NAMALWA (cell line): ENCODE results near the gene DPP4.
"Not testable (repeated sequence)": the region's sequence is repeated elsewhere in the genome, so short reads cannot be mapped to it uniquely, and the experiment has no call there.

Experiments used
- DNase-seq: peaks from one replicate; pipeline ENCODE4 v3.0.0-alpha.2; 2015; ENCODE audit warnings: low spot score

DPP4 gene

GRCh38 chr2:162057426-162057825 lies 16.6 kb downstream of the DPP4 start:
- DNase-seq = no peak

DNA sequence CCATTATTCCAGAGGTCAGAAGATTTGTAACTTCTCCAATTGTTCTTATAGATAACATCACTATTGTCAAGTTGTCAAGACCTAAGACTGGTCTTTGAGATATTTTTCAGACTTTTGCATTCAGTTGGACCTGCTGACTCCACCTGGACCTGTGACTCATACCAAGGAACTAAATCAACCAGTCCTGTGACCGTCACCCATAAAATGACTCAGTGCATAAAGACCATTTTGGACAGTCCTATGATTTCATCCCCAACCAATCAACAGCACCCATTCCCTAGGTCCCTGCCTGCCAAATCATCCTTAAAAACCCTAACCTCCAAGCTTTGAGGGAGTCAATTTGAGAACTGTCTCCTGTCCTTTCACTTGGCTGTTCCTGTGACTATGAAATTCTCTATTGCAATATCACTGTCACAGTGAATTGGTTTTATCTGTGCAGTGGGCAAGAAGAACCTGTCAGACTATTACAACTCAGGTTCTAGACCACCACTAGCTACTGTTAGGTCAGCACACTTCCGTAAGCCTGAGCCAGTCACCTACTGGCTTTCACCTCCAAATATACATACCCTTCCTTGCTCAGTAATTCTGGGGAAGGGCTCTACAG lies 17.1 kb downstream of the DPP4 start:
- DNase-seq = no peak

GRCh38 chr2:162053808-162054155 lies 20.2 kb downstream of the DPP4 start:
- no peak for DNase-seq

- no peak for DNase-seq
Observed at GRCh38 chr2:162053066-162053807, 20.8 kb downstream of the DPP4 start.

DNA sequence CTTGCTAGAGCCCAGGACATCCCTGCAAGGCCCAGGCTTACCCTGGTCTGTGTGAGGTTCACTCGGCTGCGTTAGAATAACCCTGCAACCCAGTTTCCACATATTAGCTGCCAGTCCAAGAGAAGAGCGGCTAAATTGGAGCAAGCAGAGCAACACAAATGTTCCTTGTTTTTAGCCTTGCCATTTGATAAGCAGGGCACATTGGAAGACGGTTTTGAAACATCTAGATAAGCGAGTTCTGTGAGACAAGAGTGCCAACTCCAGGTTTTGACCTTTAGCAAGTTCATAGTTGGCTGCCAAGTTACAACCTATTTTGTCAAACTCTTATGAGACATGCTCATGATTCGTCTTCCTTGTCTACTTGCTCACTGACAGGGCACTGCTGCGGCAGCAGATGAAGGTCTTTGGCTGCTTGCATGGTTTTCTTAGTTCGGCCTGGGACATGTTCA lies 23.5 kb downstream of the DPP4 start:
- DNase-seq = no peak

DNA sequence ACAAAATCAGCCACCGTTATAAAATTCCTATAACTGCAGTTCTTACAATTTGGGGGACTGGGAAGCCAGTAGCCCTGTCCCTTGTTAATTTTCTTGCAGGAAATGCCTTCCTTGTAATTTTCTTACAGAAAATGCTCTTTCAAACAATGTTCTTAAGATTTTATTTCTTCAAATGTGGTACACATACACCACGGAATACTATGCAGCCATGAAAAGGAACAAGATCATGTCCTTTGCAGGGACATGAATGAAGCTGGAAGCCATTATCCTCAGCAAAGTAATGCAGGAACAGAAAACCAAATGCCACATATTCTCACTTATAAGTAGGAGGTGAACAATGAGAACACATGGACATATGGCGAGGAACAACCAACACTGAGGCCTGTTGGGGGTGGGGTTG lies 24.9 kb downstream of the DPP4 start:
- not testable (repeated sequence) for DNase-seq

GRCh38 chr2:162044586-162044985 lies 29.4 kb downstream of the DPP4 start:
- no peak for DNase-seq

GRCh38 chr2:162043132-162043531 lies 30.9 kb downstream of the DPP4 start:
- DNase-seq = no peak

DNA sequence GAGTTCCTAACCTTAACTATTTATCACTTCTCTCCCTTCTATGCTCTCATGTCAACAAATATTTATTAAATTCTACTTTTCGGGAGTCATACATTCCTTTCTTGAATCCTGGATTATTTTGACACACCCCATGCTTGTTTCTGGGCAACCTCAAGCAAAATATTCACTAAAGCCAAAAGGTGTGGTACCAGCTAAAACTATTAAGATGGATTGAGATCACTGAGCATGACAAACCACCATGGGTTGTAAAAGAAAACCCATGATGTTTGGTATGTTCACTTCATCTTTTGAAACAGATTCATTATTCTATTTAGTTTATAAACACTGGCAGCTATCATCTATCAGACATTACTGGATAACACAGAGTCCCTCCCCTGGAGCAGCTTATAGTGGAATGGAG lies 32.5 kb downstream of the DPP4 start:
- DNase-seq = no peak

GRCh38 chr2:162038725-162039124 lies 35.3 kb downstream of the DPP4 start:
- no peak for DNase-seq

GRCh38 chr2:162037886-162038285 lies 36.1 kb downstream of the DPP4 start:
- DNase-seq = no peak

GRCh38 chr2:162037028-162037795 lies 36.8 kb downstream of the DPP4 start:
- DNase-seq = no peak

- no peak for DNase-seq
Observed at GRCh38 chr2:162035981-162036380, 38.0 kb downstream of the DPP4 start.

DNA sequence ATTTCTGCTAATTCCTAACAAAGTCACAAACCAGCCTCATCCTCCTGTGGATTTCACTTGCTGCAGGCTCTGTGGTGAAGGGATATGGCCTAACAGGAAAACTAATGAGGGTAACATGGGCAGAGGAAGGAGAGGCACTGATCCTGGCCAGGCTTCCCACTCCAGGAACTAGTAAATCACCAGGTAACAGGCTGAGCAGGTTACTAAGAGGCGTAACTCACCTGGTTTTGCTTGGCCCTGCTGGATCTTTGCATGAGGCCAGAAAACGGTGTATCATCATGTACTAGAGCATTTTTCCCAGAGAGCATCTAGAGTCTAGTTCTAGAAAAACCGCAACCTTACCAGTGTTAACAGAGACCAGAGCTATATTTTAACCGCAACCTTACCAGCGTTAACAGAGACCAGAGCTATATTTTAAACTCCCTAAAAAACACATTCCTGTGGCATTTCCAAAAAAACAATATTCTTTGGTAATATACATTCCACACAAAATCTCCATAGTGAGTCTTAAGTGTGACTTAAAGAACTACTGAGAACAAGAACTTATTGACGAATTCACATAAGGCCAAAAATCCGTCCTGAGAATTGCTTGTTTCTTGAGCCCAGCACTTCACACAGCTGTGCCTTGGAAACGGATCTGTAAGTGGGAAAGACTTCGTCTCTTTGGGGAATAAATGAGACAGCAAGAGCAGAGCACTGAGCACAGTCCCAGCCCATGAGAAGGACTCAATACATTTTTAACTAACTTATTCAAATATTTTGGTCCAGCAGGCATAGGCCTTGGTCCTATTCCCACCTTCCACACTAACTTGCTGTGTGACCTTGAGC lies 43.4 kb downstream of the DPP4 start:
- DNase-seq = no peak

DNA sequence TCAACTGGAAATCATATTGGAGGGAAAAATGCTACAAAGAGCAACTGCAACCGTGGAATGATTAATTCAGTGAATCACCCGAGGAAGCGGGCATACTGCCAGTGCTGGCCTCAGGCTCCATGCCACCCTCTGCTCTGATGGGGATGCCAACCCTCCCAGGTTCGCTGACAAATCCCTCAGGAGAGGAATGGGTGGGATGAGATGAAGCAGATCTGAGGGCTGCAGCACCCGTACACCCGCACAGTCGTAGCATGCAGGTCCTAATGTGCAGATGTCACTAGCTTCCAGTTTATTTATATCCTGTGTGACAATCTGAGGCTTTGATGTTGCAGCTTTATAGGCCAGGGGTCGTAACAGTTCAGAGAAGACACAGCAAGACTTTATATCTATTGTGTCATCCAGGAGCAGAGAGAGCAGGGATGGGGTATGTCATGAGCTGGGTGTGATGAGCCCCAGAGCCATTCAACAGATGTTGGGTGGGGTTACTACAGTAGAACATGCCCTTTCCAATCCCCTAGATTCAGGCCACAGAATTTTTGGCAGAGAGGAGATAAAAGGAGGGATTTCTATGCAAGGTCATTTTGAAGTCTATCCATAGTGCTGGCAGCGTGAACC lies 44.6 kb downstream of the DPP4 start:
- DNase-seq = no peak

DNA sequence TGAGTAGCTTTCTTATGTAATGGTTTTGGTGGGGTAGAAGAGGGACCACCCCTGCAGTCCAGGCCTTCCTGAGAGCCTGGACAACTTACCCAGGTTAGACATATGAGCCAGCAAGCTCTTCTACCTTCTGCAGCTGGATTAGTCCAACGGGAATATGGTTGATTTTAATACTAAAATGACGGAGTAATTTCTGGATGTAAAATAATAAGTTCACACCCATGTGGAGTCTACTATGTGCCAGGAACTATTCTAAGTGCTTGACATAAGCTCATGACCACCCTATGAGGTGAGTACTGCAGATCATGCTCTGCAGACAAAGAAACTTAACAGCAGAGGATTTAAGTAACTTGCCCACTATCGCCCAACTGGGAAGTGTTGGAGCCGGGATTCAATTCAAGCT lies 45.5 kb downstream of the DPP4 start:
- DNase-seq = no peak

DNA sequence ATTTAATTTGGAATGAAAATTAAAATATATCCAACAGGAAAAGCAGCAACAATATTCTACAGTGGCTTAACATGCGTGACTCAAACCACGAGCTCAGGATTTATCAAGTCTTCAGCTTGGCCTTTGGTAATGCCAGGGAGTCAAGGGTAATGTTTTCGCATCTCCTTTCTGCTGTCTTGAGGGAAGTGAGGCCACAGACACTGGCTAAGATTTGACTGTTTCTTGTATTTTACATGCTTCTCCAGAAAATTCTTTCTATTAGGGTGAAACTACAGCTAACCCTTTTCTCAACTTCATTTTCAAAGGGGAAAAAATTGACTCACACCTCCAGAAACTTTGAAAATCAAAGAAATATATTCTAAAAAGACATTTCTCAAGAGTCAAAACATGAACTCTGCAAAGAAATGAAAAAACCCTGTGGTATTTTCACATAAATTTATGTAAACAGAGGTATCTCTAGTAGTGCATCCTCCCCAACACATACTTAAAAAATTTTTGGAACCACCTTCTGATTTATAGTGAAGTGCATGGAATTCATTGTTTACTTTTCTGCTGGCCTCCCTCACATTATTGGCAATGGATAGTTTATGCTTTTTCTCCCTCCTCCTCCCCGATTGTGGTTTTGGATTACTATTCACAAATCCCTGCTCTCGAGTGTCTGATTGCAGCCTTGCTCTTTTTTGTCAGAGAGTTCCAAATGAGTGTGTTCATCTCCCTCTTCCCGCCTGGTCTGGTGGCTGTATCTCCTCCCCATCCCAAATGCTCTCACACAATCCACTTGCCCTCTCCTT lies 48.7 kb downstream of the DPP4 start:
- DNase-seq = no peak

DNA sequence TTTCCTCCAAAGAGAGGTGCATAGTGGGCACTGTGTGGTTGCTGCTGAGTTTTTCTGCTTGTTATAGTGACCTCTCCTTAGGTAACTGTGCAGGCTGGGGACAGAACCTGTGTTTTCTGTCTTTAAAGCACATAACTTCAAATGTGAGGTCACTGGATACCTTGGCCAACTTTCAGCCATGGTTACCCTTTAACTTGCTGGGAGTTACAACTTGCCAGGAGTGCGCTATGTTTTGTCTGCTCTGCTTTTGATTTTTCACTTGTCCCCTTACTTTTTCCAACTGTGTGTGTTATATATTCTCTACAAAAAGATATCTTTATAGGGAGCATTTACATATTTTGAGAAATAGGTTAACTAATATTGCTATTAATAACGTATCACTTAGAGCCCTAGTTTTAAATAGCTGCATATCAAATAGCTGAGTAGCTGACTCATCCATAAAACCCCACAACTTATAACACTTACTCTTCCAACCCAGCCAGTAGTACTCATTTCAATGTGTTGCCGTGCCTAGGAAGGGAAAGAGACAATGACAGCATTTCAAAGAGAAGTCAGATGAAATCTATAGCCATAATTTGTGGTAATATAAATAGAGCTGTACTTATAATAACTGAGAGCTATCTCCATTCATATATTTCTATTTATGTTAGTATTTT lies 51.6 kb downstream of the DPP4 start:
- no peak for DNase-seq

GRCh38 chr2:162021516-162022058 lies 52.4 kb downstream of the DPP4 start:
- no peak for DNase-seq

DNA sequence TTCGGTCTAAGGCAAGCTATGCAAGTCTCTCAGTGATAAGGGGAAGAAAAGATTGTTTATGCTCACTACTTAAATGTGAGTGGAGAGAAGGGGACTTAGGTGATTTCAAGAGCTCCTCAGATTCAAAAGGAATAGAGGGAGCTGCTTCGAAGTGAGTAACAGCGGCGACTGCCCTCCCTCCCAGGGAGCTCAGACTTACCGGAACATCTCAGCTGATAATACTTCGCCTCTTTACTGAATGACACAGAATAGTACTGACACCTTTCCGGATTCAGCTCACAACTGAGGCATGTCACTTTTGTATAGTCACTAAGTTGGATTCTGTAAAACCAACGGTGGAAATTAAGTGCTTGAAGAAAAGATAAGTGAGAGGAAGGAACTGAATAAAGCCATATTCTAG lies 55.5 kb downstream of the DPP4 start:
- no peak for DNase-seq
